GM19025 (cell line): ENCODE results near the gene KLHL26.
"Not testable (repeated sequence)": the region's sequence is repeated elsewhere in the genome, so short reads cannot be mapped to it uniquely, and the experiment has no call there.

Experiments used
- ATAC-seq: cut with Tn5 transposase; IDR thresholded peaks from one replicate; pipeline ENCODE4 v1.9.1; 2021; ENCODE audit warnings: mild to moderate bottlenecking, low read depth, moderate library complexity; ENCODE audit not compliant: unreplicated experiment

Gene KLHL26

DNA sequence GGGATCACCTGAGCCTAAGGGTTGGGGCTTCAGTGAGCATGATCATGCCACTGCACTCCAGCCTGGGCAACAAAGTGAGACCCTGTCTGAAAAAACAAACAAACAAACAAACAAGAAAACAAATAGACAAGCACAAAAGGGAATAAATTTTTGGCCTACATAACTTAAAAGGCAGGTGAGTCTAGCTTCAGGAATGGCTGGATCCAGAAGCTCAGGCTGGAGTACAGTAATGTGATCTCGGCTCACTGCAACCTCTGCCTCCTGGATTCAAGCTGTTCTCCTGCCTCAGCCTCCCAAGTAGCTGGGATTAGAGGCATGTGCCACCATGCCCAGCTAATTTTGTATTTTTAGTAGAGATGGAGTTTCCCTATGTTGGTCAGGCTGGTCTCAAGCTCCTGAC lies 43.3 kb downstream of the KLHL26 start:
- not testable (repeated sequence) for ATAC-seq

DNA sequence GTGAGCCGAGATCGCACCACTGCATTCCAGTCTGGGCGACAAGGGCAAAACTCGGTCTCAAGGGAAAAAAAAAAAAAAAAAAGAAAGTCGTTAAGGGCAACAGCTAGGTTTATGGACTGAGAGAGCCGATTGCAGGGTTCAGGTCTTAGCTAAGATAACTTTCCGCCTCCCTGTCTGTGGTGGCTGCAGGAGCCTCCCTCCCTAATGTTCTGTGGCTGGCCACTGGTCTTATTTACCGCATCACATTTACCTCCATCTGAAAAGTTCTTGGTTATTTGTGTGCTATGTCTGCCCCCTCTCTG lies 45.9 kb downstream of the KLHL26 start:
- no peak for ATAC-seq

DNA sequence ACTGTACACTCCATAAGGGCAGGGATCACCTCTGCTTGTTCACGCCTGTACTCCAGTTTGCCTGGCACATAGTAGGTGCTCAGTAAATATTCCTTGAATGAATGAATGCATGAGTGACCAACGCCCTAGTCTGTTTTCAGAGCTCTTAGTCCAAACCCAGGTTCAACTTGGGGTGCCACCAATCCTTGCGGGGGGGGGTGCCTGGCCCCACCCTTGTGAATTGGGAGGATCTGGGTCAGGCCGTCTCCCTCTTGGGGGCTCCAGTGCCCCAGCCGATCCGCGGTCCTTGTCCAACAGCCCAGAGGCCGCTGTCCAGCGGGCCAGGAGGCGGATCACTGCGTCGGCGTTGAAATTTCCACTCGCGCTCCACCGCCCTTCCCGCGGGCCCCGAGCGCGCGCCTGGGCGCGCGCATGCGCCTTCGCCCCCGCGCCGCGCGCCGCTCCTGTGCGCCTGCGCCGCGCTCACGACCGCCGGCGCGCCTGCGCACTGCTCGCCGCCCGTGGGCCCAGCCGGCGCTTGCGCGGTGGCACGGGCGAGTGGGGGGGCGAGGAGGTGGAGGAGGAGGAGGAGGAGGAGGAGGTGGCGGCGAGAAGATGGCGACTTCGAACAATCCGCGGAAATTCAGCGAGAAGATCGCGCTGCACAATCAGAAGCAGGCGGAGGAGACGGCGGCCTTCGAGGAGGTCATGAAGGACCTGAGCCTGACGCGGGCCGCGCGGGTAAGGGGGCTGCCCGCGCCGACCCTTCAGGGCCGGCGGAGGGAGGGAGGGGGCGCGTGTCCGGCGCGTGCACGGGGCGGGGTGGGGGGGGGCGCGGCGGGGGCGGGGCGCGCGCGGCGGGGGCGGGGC lies 46.5 kb downstream of the KLHL26 start, which contains the start of gene CRTC1:
CRTC1 (plus strand) TSS at position 572 of the 849 bp plus-strand sequence; CDS start at position 595, 23 bp downstream.
- peak; percentile 75 for ATAC-seq

DNA sequence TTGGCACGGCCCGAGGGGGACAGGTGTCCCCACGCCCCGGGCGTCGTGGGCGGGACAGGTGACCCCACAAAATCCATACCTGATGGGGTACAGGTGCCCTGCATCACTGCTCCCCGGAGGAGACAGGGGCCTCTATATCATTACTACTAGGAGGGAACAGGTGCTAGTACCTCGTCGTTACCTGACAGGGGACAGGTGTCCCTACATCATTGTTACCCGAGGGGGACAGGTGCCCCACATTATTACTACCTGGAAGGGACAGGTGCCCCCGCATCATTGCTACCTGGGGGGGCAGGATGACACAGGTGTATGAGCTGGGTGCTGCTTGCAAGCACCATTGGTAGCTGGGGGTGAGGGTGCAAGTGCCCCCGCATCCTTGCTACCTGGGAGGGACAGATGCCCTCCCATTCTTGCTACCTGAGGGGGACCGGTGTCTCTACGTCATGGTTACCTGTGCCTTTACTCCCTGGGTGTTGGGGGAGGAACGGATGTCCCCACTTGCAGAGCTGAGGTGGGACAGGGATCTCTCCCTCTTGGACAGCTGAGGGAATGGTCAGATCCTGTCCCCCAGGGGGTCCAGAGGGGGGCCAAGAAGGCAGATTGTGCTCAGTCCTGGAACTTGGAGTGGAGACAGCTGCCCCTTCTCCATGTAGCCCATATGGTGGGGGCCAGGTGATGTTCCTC lies 47.3 kb downstream of the KLHL26 start:
- no peak for ATAC-seq

DNA sequence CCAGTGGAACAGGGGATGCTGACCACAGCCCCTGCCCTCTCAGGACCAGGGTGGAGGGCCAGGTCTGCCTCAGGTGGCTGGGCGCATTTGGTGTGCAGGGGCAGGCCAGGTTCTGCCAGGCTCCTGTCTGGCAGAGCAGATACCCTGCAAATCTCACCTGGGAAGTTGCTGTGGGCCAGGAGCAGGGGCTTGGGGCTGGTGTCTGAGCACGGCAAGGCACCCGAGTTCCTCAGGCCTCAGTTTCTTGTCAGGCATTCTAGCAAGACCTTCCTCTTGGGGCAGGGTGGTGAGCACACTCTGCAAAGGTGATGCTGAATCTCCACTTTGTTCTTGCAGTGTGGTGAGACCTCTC lies 47.8 kb downstream of the KLHL26 start:
- ATAC-seq = no peak

DNA sequence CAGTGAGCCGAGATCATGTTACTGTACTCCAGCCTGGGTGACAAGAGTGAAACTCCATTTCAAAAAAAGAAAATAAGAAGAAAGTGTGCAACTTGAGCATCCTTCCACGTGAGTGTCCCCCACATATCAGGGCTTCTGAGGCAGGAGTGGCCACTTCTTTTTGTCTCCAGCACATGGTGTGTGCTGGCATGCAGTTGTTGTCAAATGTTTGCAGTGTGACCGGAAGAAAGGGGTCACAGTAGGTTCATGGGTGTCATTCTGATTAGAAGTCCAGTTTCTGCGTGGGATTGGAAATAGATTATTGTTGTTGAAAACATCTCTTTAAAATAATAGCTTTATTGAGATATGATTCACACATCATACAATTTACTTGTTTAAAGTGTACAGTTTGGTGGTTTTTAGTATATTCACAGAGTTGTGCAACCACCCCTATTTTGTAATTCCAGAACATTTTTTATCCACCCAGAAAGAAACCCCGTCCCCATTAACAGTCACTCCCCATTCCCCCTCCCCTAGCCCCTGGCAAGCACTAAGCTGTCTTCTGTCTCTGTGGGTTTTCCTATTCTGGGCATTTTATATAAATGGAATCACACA lies 48.9 kb downstream of the KLHL26 start:
- no peak for ATAC-seq

DNA sequence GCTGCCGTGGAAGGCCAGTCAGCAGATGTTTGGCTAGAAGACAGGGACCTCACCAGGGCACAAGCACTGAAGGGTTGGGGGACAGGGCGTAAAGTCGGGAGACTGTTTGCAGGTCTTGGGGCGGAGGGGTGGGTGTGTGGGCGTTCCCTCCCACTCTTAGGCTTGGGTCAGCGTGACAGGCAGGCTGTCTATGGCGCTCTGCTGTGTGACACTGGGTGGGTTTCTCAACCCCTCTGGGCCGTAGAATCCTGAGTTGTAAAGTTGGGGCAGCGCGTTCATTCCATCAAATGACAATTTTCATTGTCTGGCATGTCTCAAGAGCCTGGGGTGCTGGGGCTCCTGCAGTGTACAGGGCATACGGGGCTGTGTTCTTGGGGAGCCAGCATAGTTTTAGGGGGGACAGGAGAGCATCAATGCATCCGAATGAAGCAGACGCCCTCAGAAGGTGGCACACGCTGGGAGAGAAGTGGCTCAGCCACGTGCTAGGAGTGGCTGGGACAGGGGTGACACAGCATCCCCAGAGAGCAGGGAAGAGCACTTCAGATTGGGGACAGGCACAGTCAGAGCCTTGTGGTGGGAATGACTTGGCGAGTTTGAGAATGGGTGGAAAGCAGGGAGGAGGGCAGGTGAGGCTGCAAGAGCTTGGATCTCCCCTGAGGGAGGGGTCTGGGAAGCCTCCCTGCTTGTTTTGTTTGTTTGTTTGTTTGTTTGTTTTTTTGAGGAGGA lies 51.1 kb downstream of the KLHL26 start:
- ATAC-seq = no peak

DNA sequence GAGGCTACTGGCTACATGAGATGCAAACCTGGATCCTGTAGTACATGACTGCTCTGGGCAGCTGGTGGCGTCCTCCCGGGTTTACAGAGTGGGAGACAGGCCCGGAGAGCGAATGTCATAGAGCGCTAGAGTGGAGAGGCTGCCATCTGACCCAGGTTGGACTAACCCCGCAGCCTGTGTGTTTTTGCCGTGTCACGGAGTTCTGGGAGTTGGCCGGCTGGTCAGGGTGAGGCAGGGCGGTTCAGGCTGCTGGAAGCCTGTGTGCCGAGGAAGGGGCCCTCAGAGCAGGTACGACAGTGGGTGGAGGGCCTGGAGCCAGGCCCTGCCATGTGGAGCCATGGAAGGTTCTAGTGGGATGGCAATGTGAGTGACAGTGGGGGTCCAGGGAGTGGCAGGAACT lies 59.2 kb downstream of the KLHL26 start:
- ATAC-seq = no peak

DNA sequence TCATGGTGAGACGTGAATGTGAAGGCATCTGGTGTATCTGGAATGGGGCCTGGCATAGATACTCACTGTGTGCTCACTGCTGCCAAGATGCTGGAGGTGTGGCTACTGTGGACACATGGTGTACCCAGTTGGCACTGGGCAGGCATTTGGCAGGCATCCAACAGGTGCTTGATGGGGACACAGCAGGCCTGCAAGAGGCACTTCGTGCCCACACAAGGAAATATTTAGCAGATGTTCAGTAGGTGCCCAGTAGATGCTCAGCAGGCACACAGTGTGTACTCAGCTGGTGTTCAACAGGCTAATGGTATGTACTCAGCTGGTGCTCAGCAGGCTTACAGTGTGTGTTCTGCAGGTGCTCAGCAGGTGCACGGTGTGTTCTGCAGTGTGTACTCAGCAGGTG lies 60.9 kb downstream of the KLHL26 start:
- no peak for ATAC-seq

DNA sequence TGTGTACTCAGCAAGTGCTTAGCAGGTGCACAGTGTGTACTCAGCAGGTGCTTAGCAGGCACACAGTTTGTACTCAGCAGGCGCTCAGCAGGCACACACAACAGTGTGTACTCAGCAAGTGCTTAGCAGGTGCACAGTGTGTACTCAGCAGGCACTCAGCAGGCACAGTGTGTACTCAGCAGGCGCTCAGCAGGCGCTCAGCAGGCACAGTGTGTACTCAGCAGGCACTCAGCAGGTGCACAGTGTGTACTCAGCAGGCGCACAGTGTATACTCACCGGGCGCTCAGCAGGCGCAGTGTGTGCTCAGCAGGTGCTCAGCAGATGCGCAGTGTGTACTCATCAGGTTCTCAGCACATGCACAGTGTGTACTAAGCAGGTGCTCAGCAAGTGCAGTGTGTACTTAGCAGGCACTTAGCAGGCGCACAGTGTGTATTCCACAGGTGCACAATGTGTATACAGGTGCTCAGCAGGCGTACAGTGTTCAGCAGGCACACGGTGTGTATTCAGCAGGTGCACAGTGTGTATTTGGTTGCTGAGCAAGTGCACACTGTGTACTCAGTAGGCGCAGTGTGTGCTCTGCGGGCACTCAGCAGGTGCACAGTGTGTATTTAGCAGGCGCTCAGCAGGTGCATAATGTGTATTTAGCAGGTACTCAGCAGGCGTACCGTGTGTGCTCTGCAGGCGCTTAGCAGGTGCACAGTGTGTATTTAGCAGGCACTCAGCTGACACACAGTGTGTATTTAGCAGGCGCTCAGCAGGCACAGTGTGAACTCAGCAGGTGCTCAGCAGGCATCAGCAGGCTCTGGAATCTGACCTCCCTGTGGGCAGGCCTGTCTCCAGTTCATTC lies 61.7 kb downstream of the KLHL26 start:
- ATAC-seq = no peak

DNA sequence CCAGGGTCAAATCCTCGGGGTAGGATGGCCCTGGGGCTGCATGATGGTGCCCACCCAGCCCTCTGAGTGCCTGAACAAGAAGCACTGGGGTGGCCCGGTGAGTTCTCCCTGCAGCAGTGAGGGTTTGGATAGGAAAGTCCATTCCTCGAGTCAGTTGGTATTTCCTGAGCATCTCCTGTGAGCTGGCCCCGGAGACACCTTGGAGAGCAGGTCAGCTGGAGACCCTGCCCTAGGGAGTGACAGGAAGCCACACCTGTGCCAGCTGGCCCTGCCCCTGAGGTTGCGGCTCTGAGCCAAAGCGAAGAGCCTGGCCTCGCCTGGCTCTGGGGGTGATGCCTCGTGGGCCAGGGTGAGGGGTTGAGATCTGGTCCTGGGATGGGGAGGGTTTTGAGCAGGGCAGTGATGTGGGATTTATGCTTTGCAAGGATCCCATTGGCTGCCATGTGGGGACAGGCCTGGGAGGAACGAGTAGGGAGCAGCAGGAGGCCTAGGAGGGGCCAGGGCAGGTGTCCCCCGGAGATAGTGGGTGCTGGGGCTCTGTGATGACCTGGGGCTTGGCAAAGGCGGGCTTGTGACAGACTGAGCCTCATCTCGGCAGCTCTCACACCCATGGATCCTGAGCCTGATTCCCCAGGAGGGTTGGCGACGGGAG lies 62.7 kb downstream of the KLHL26 start:
- ATAC-seq = no peak

DNA sequence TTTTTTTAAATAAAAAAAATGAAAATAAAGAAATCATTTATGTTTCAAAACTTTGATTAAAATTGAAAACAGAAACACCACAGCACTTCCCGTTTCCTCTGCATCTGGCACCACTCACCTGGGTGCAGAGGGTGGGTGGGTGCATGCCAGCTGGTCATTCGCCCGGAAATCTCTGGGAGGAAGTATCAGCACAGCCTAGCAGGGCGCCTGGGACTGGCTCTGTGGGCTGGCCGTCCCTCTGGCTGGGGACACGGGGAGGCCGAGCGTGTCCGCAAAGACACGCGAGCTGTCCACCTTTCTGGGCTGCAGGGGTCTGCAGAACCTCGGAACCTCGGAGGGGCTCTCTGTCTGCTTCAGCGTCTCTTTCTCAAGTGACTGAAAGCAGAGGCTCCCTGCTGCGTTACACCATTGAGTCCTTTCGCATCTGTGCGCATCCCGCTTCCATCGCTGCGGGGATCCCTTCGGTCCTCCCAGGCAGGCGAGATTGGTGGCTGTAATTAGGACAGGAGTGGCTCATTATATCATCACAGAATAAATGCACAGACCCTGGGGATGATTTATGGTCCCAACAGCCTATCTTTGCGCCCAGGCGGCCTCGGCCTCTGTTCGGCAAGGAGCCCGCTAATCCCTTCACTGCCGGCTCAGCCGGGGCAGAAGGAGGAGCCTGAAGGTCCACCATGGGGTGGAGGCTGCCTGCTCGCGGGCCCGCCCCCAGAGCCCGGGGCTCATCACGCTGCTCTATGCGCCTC lies 63.8 kb downstream of the KLHL26 start:
- peak; percentile 47 for ATAC-seq

DNA sequence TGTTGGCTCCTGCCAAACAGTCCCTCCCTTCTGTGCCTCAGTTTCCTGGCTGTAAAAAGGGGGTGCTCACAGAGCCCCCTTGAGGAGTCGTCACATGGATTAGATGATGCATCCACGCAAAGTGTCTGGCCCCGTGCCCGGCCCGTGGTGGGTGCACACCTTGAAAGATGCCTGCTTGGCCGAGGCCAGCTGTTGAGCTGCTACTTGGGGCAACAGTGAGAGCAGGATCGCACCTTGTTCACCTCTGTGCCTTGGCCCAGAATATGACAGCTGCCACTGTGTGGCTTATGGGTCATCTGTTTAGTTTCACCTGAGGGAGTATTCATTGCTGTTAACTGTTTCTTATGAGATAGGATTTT lies 64.4 kb downstream of the KLHL26 start:
- peak; percentile 12 for ATAC-seq

DNA sequence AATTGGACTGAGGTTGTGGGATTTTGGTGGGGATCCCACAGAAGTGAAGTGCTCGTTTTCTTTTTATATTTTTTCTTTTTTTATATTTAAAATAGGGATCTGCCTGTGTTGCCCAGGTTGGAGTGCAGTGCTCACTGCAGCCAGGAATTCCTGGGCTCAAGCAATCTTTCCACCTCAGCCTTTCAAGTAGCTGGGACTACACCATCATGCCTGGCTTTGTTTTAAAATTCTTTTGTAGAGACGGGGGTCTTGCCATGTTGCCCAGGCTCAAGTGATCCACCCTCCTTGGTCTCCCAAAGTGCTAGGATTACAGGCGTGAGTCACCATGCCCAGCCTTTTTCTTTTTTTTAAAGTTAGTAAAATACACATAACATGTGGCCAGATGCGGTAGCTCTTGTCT lies 67.2 kb downstream of the KLHL26 start:
- no peak for ATAC-seq

DNA sequence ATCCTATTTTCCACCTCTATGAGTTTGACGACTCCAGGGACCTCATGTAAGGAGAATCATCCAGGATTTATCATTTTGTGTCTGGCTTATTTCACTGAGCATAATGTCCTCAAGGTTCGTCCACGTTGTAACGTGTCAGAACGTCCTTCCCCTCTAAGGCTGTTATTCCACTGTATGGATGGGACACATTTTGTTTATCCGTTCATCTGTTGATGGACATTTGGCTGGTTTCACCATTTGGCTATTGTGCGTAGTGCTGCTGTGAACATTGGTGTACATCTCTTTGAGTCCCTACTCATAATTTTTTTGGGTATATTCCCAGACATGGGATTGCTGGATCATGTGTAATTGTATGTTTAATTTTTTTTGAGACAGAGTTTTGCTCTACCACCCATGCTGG lies 68.1 kb downstream of the KLHL26 start:
- ATAC-seq = no peak

DNA sequence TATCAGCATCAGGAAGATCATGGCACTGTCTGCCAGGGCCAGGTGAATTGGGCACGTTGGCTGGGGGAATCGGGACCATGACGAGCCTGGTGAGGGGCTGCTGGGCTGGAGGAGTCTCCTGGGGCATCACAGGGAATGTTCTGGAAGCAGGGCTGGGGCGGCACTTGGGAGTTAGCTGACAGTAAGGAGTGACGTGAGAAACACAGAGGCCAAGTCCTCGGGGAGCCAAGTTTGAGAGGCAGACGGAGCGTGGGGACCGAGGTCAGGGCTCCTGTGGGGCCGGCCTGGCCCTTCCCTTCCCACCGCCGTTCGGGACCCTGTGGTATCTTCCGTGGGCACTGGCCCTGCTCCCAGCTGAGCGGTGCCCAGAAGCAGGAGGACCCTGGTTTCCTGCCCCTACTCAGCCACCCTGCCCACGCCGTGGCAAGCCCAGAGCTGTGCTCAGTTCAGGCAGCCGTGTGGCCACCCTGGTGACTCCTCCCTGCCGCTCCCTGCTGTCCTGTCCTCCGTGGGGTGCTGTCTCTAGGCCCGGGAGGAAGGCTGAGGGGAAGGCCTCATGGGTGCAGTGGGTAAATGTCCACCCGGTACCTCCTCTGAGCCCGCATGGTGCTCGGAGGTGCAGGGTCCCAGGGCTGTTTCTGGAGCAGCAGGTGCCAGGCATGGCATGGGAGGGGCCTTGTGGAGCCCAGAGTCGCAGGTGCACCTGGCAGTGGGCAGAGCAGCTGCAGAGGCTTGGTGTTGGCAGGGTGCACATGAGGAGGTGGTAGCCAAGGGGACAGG lies 71.8 kb downstream of the KLHL26 start:
- no peak for ATAC-seq

DNA sequence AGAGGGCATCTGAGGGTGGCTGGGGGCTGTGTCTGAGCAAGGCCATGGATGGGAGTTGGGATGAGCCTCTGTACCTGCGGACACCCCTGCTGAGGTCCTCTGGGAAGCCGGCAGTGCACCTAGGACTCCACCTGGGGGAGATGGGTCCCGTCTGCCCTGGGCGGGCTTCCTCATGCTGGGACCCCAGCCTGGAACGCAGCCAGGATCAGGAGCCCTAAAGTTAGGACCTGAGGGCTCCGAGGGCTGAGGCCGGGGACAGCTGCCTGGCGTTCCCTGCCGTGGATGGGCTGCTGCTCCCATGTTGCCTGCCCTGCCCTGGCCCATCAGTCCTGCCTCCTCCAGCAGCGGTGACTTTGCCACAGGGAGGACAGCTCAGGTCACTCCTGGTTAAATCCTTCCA lies 72.7 kb downstream of the KLHL26 start:
- no peak for ATAC-seq

DNA sequence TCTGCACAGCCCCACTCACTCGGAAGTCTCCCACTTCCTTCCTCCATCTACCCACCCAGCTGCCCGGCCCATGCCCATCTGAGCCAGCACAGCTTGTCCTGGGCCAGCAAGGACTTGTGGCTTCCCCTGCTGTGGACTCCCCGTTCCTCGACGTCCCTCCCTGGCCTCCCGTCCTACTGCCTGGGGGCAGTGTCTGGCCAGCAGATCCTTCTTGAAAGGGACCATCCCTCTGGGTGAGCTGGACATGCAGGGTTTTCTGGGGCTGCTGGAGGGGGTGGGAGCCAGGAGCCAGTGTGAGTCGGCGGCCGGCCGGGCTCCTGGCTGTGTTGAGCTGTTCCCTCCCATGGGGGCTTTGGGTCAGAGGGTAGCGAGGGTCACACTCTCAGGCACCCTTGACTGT lies 73.4 kb downstream of the KLHL26 start:
- no peak for ATAC-seq
